GM19395 (cell line): ENCODE results near the gene SDCCAG8.
A peak's percentile ranks its signal among the peaks of the same experiment; 100 is the strongest.
"Not testable (repeated sequence)": the region's sequence is repeated elsewhere in the genome, so short reads cannot be mapped to it uniquely, and the experiment has no call there.

ENCODE experiments used
- ATAC-seq: cut with Tn5 transposase; IDR thresholded peaks from one replicate; pipeline ENCODE4 v1.9.1; 2021; ENCODE audit warnings: mild to moderate bottlenecking, moderate library complexity; ENCODE audit not compliant: unreplicated experiment

SDCCAG8 gene

GRCh38 chr1:243323491-243323890 is 67.7 kb downstream of the SDCCAG8 start:
- no peak for ATAC-seq

GRCh38 chr1:243325305-243325890 is 69.6 kb downstream of the SDCCAG8 start:
- ATAC-seq: peak; percentile 69

GRCh38 chr1:243332440-243332839 is 76.6 kb downstream of the SDCCAG8 start:
- ATAC-seq: no peak

GRCh38 chr1:243335292-243335691 is 79.5 kb downstream of the SDCCAG8 start:
- no peak for ATAC-seq

- no peak for ATAC-seq
These were observed 80.3 kb downstream of the SDCCAG8 start for GRCh38 chr1:243336163-243336562.

- not testable (repeated sequence) for ATAC-seq
These were observed 83.0 kb downstream of the SDCCAG8 start for GRCh38 chr1:243338848-243339247.

- ATAC-seq: no peak
These were observed 85.2 kb downstream of the SDCCAG8 start for GRCh38 chr1:243341074-243341473.

GRCh38 chr1:243343970-243344937 is 88.4 kb downstream of the SDCCAG8 start:
- ATAC-seq: no peak

GRCh38 chr1:243345205-243345604 is 89.4 kb downstream of the SDCCAG8 start:
- no peak for ATAC-seq

- ATAC-seq: no peak
These were observed 90.2 kb downstream of the SDCCAG8 start for GRCh38 chr1:243346016-243346415.

- ATAC-seq: no peak
These were observed 90.6 kb downstream of the SDCCAG8 start for GRCh38 chr1:243346468-243346867.

- ATAC-seq: no peak
These were observed 92.5 kb downstream of the SDCCAG8 start for GRCh38 chr1:243348331-243348730.

GRCh38 chr1:243349128-243349527 is 93.3 kb downstream of the SDCCAG8 start:
- ATAC-seq: no peak

- no peak for ATAC-seq
These were observed 95.5 kb downstream of the SDCCAG8 start for GRCh38 chr1:243351337-243351736.

GRCh38 chr1:243354511-243355153 is 98.8 kb downstream of the SDCCAG8 start:
- peak; percentile 77 for ATAC-seq

GRCh38 chr1:243363832-243364231 is 108.0 kb downstream of the SDCCAG8 start:
- peak; percentile 49 for ATAC-seq

- ATAC-seq: peak; percentile 34
These were observed 108.5 kb downstream of the SDCCAG8 start for GRCh38 chr1:243364330-243364729.

GRCh38 chr1:243364866-243365265 is 109.0 kb downstream of the SDCCAG8 start:
- ATAC-seq: no peak

GRCh38 chr1:243367314-243367713 is 111.5 kb downstream of the SDCCAG8 start:
- ATAC-seq: no peak

- ATAC-seq: no peak
These were observed 118.6 kb downstream of the SDCCAG8 start for GRCh38 chr1:243374412-243374811.

GRCh38 chr1:243375596-243375995 is 119.8 kb downstream of the SDCCAG8 start:
- ATAC-seq: no peak

GRCh38 chr1:243378669-243379068 is 122.8 kb downstream of the SDCCAG8 start:
- no peak for ATAC-seq
